Effector memory CD8-positive, alpha-beta T cell (primary cell): ENCODE measurements around the gene BOK.
A peak's percentile ranks its signal among the peaks of the same experiment; 100 is the strongest.

Source experiments
- ATAC-seq: fragments of 150-1000 bp; cut with Tn5 transposase; replicated peaks from 2 replicates; pipeline ENCODE4 v1.10.0; 2021; ENCODE audit warnings: mild to moderate bottlenecking, moderate library complexity
- DNase-seq, 3 experiments: peaks; one replicate each; pipeline ENCODE4 v3.0.0; 2021
- H3K27ac Mint-ChIP-seq, 2 donors: one replicate each; pipeline ENCODE4 v1.8.0; 2022; ENCODE audit warnings: mild to moderate bottlenecking in 2 of 2, mixed read lengths in 2 of 2, moderate library complexity in 2 of 2
- H3K27me3 Mint-ChIP-seq, 2 donors: one replicate each; pipeline ENCODE4 v1.8.0; 2022; ENCODE audit warnings: mixed read lengths in 2 of 2
- H3K36me3 Mint-ChIP-seq: one replicate; pipeline ENCODE4 v1.8.0; 2022; ENCODE audit warnings: mild to moderate bottlenecking, moderate library complexity, mixed read lengths; ENCODE audit not compliant: insufficient read depth
- H3K4me1 Mint-ChIP-seq, 2 donors: one replicate each; pipeline ENCODE4 v1.8.0; 2022; ENCODE audit warnings: low read depth in 2 of 2, mixed read lengths in 2 of 2
- H3K4me3 Mint-ChIP-seq, 2 donors: one replicate each; pipeline ENCODE4 v1.8.0; 2022; ENCODE audit warnings: mild to moderate bottlenecking in 2 of 2, mixed read lengths in 2 of 2, moderate library complexity in 2 of 2
- H3K9me3 Mint-ChIP-seq, 2 donors: one replicate each; pipeline ENCODE4 v1.8.0; 2022; ENCODE audit warnings: mixed read lengths in 2 of 2

Gene BOK

GRCh38 chr2:241531161-241531722 is 27.3 kb upstream of the BOK start:
- H3K36me3 Mint-ChIP-seq, result no peaks in the 10 kb centered on the region
- H3K27me3 Mint-ChIP-seq, result peaks cover 14 to 55% of the 10 kb centered on the region in 2 donors
- no peaks in the 10 kb centered on the region for H3K9me3 Mint-ChIP-seq
- H3K4me1 Mint-ChIP-seq, result no peaks in the 10 kb centered on the region
- no peak overlapping the region for H3K4me3 Mint-ChIP-seq
- H3K27ac Mint-ChIP-seq, result no peak overlapping the region
- no peak for DNase-seq
- no peak for ATAC-seq

GRCh38 chr2:241532168-241532567 is 26.4 kb upstream of the BOK start:
- ATAC-seq (no peak), DNase-seq (no peak)
- Mint-ChIP-seq H3K4me1 (no peaks in the 10 kb centered on the region), H3K9me3 (no peaks in the 10 kb centered on the region), H3K4me3 (no peak overlapping the region), H3K27ac (no peak overlapping the region), H3K27me3 (peaks cover 14 to 61% of the 10 kb centered on the region in 2 donors), H3K36me3 (no peaks in the 10 kb centered on the region)

- H3K4me1 Mint-ChIP-seq, result no peaks in the 10 kb centered on the region
- H3K9me3 Mint-ChIP-seq, result no peaks in the 10 kb centered on the region
- H3K27me3 Mint-ChIP-seq, result peaks cover 14 to 61% of the 10 kb centered on the region in 2 donors
- DNase-seq (no peak), ATAC-seq (no peak)
- H3K4me3 Mint-ChIP-seq, result no peak overlapping the region
- no peaks in the 10 kb centered on the region for H3K36me3 Mint-ChIP-seq
- H3K27ac Mint-ChIP-seq, result no peak overlapping the region
Observed at GRCh38 chr2:241532733-241533601, 25.6 kb upstream of the BOK start.

GRCh38 chr2:241534293-241534692 is 24.3 kb upstream of the BOK start:
- Mint-ChIP-seq H3K4me1 (no peaks in the 10 kb centered on the region), H3K27me3 (peaks cover 17 to 65% of the 10 kb centered on the region in 2 donors), H3K4me3 (no peak overlapping the region), H3K36me3 (no peaks in the 10 kb centered on the region), H3K27ac (no peak overlapping the region), H3K9me3 (no peaks in the 10 kb centered on the region)
- DNase-seq (no peak), ATAC-seq (no peak)

- no peak for ATAC-seq
- Mint-ChIP-seq H3K4me3 (no peak overlapping the region), H3K4me1 (no peaks in the 10 kb centered on the region), H3K27me3 (peaks cover 17 to 64% of the 10 kb centered on the region in 2 donors), H3K27ac (no peak overlapping the region), H3K9me3 (no peaks in the 10 kb centered on the region), H3K36me3 (no peaks in the 10 kb centered on the region)
- DNase-seq, result no peak
Observed at GRCh38 chr2:241534701-241535375, 23.7 kb upstream of the BOK start.

- no peaks in the 10 kb centered on the region for H3K36me3 Mint-ChIP-seq
- H3K4me1 Mint-ChIP-seq, result peaks cover 0 to 2% of the 10 kb centered on the region in 2 donors
- H3K27ac Mint-ChIP-seq, result no peak overlapping the region
- no peaks in the 10 kb centered on the region for H3K9me3 Mint-ChIP-seq
- H3K4me3 Mint-ChIP-seq, result no peak overlapping the region
- ATAC-seq (no peak), DNase-seq (no peak)
- peaks cover 26 to 62% of the 10 kb centered on the region in 2 donors for H3K27me3 Mint-ChIP-seq
Observed at GRCh38 chr2:241535871-241536655, 22.5 kb upstream of the BOK start.

GRCh38 chr2:241538838-241539615 is 19.5 kb upstream of the BOK start:
- Mint-ChIP-seq H3K27ac (no peak overlapping the region), H3K4me3 (no peak overlapping the region), H3K36me3 (no peaks in the 10 kb centered on the region), H3K9me3 (no peaks in the 10 kb centered on the region), H3K27me3 (peaks cover 24 to 44% of the 10 kb centered on the region in 2 donors), H3K4me1 (peaks cover 0 to 2% of the 10 kb centered on the region in 2 donors)
- DNase-seq (no peak), ATAC-seq (no peak)

- Mint-ChIP-seq H3K4me3 (no peak overlapping the region), H3K27ac (no peak overlapping the region), H3K4me1 (peaks cover 0 to 2% of the 10 kb centered on the region in 2 donors), H3K27me3 (peaks cover 19 to 36% of the 10 kb centered on the region in 2 donors), H3K9me3 (no peaks in the 10 kb centered on the region), H3K36me3 (no peaks in the 10 kb centered on the region)
- DNase-seq, result no peak
- ATAC-seq, result no peak
Observed at GRCh38 chr2:241539616-241540374, 18.8 kb upstream of the BOK start.

- H3K27me3 Mint-ChIP-seq, result peaks cover 19 to 35% of the 10 kb centered on the region in 2 donors
- no peak overlapping the region for H3K27ac Mint-ChIP-seq
- no peak for DNase-seq
Observed at GRCh38 chr2:241540401-241540770, 18.2 kb upstream of the BOK start.

GRCh38 chr2:241540771-241541561 is 17.6 kb upstream of the BOK start:
- DNase-seq, result peak; percentile 22 to 35 (median 27)
- peak; percentile 78 for ATAC-seq
- H3K4me3 Mint-ChIP-seq, result peak overlapping the region; percentile 51 to 73
- peaks cover 19 to 34% of the 10 kb centered on the region in 2 donors for H3K27me3 Mint-ChIP-seq
- no peak overlapping the region for H3K27ac Mint-ChIP-seq
- peaks cover 0 to 2% of the 10 kb centered on the region in 2 donors for H3K4me1 Mint-ChIP-seq
- H3K9me3 Mint-ChIP-seq, result no peaks in the 10 kb centered on the region
- no peaks in the 10 kb centered on the region for H3K36me3 Mint-ChIP-seq

More at GRCh38 chr2:241540401-241540770, 18.2 kb upstream of the BOK start:
- ATAC-seq, result no peak
- Mint-ChIP-seq H3K36me3 (no peaks in the 10 kb centered on the region), H3K9me3 (no peaks in the 10 kb centered on the region), H3K4me1 (peaks cover 0 to 2% of the 10 kb centered on the region in 2 donors), H3K4me3 (peak overlapping the region; percentile 51 to 73)

GRCh38 chr2:241541564-241542277 is 16.8 kb upstream of the BOK start:
- no peak for ATAC-seq
- DNase-seq, result no peak
- Mint-ChIP-seq H3K4me3 (no peak overlapping the region), H3K36me3 (no peaks in the 10 kb centered on the region), H3K9me3 (no peaks in the 10 kb centered on the region), H3K27me3 (peaks cover 19 to 26% of the 10 kb centered on the region in 2 donors), H3K4me1 (peaks cover 0 to 2% of the 10 kb centered on the region in 2 donors), H3K27ac (no peak overlapping the region)
